NOMO-1 (cell line): Measurements from ENCODE around the gene FHIT.
A peak's percentile ranks its signal among the peaks of the same experiment; 100 is the strongest.

ENCODE experiments used
- DNase-seq, 2 experiments: peaks; one replicate each; lab custom pipeline; 2025; ENCODE audit not compliant: unreplicated experiment in 2 of 2; lab: John Stamatoyannopoulos, UW

Gene FHIT

DNA sequence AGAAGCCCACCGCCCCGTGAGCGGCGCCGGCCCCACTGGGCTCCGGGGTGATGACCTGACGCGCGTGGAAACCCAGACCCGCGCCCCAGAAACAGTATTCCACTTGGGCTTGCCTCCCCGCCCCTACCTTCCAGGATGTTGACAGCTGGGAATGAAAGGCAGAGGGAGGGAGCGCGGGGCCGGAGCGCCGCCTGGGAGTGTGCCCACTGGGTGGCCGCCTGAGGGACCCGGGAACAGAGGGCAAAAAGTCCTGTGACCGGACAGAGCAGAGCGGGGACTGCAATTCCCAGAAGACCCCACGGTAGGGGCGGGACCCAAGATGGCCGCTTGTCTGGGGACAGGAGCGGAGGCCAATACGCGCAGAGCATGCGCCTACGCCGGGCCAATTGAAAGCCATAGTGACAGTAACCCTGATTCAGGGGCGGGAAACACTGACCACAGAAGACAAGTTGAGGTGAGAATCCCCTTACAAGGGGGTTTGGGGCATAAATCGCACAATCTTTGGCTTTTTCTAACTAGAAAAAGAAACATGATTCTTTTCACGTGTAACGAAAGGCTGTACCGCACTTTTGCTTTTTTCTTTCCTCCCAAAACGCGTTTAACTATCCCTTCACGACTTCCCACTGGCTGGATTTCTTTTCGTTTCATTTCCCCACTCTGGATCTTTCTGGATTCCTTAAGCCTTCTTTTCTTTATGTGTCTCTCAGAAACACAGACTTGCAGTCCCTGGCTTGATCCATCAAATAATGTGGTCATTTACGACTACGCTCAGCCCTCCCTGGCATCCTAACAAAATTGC, at the start of gene FHIT:
FHIT (minus strand) TSS at position 279 of the 799 bp plus-strand sequence.
- peak; percentile 95 to 96 for DNase-seq

GRCh38 chr3:61300786-61301185, 49.5 kb upstream of the FHIT start:
- DNase-seq, result no peak

GRCh38 chr3:61300006-61300380, 48.7 kb upstream of the FHIT start:
- DNase-seq, result no peak

- DNase-seq, result no peak
Measured at GRCh38 chr3:61299343-61300005, 48.2 kb upstream of the FHIT start.

DNA sequence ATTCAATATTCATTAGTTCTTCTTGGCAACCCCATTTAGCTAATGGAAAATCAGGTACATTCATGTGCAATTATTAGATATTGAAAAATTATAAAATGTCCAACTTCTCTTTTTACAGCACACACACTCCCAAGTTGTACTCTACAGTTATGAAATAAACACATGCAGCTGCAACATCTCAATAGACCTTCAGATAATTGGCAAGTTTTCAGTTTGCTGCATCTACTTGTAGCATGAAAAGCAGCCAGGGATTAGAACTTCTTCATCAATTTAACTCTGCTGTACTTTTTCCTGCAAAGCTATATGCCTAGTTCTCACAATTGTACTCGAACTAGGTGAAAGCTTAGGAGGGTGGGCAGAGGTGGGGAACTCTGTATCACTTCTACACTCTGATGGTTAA, 46.6 kb upstream of the FHIT start:
- DNase-seq, result no peak

GRCh38 chr3:61288446-61288845, 37.2 kb upstream of the FHIT start:
- no peak for DNase-seq

- no peak for DNase-seq
Measured at GRCh38 chr3:61283876-61284275, 32.6 kb upstream of the FHIT start.

DNA sequence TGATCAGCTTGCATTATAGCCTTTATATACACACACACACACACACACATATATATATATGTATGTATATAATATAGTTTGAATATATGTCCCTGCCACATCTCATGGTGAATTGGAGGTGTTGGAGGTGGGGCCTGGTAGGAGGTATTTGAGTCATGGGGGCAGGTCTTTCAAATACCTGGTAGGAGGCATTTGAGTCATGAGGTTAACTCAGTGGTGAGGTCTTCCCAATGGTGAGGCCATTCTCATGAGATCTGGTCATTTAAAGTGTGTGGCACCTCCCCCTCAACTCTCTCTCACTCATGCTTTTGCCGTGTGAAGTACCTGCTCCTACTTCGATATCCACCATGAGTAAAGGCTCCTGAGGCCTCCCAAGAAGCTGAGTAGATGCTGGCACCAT, 27.5 kb upstream of the FHIT start:
- DNase-seq, result no peak

DNA sequence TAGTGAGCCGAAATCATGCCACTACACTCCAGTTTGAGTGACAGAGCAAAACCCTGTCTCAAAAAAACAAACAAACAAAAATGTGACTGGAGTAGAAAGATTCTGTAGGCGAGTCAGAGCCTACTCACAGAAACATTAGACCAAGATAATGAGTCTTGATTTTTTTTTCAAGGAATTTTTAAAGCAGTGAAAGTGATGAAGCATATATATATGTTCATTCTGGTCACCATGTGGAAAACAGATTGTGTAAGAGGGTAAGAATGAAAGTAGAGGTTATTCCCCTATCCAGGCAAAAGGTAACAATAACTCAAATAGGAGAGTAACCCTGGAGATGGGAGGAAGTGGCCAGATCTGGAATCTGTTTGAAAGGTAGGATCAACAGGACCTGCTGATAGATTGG, 26.2 kb upstream of the FHIT start:
- no peak for DNase-seq

GRCh38 chr3:61269435-61269834, 18.2 kb upstream of the FHIT start:
- DNase-seq, result no peak

DNA sequence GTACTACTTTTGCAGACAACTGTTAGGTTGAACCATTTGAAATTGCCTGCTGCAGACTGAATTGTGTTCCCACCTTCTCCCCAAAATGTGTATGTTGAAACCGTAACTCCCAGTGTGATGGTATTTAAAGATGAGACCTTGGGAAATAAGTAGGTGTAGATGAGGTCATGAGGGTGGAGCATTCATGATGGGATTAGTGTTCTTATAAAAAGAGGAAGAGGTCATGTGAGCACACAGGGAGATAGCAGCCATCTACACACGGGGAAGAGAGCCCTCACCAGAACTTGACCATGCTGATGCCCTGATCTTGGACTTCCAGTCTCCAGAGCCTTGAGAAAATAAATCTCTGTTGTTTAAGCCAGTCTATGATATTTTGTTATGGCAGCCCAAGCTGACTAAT, 17.4 kb upstream of the FHIT start:
- peak in 1 of 2 experiments; percentile 6 for DNase-seq

DNA sequence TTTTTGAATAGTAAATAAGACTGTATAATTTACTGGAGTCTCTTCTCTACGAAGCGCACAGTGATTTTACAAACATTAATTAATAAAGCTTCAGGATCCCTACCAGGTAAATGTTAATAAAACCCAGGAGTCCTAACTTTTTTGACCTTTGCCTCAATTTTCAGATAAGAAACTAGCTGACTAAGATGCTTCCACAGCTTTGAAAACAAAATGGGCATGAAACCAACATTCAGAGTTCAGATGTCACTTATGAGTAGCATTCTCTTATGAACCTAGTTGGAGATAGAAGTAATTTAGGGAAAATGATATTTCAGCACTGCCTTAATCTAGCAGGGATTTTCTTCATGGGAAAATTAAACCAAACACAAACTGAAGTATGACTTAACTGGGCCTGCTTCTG, 13.0 kb upstream of the FHIT start:
- DNase-seq, result no peak

DNA sequence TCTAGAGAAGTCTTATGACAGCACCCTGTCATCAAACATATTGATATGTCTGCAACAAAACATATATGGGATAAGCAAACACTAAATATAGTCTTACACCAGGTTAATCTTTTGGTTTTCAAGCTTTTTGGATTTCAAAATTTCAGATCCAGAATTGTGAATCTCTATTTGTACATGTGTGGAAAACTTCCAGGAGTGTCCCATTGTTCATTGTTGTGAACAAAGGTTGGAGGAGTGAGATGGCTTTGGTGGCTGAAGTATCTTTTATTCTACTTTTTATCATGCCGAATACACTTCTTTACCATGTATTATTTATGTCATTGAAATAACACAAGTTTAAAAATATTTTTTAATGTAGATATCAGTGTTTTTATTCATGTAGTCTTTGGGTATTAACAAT, 5.9 kb upstream of the FHIT start:
- DNase-seq, result no peak

GRCh38 chr3:61253756-61254155, 2.5 kb upstream of the FHIT start:
- DNase-seq, result no peak

DNA sequence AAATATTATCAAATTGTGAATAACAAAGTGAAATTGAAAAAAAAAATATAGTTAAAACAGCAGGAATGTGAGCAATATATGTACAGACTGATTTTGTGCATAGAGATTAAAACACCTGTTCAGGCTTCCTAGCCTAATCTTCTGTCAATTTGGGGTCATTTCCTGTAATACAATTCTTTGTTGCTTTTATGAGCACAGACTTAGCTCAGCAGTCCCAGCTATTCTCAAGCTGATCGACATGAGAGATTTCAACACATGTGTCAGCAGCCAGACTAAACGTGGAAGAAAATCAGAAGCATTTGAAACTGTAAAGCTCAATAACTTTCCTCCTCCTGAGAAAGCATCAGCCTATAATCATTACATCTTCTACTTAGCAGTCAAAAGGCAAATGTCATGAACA, 1.6 kb upstream of the FHIT start:
- no peak for DNase-seq

- DNase-seq, result peak; percentile 10 to 28
Measured at GRCh38 chr3:61250784-61251173, 473 bp downstream of the FHIT start.

- no peak for DNase-seq
Measured at GRCh38 chr3:61248496-61248895, 2.8 kb downstream of the FHIT start.

DNA sequence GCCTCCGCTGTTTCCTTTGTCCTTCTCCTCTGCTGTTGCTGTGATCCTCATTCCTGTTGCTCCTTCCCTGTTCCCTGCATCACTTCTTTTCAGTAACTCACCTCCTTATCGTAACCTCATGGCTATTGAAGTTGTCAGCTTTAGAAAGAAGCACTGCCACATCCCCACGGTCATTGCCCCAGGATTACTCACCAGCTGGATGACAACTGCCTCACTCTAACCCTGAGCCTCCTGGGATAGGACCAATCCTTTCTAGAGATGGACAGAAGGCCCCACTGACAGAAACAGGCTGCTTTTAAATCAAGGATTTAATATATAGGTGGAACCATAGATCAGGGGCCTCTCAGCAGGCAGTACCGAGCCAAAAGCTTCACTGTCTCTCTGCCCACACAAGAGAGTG, 4.1 kb downstream of the FHIT start:
- DNase-seq, result no peak

- DNase-seq, result no peak
Measured at GRCh38 chr3:61239871-61240270, 11.4 kb downstream of the FHIT start.

DNA sequence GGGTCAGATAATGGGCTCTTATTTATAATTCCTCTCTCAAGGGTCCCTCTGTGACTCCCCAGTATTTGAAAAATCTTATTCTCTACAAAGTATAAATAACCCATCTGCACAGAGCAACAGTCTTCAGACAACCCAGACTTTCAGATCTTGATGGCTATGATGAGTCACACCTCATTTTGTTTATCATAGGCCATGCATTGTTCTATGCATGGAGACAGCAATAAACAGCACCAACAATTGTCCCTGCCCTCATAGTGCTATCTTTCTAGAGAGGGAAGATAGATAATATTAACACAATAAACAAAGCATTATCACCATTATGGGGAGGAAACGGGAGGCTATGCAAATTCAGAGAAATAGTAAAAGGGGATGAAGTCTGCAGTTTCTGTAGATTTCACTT, 13.4 kb downstream of the FHIT start:
- no peak for DNase-seq

DNA sequence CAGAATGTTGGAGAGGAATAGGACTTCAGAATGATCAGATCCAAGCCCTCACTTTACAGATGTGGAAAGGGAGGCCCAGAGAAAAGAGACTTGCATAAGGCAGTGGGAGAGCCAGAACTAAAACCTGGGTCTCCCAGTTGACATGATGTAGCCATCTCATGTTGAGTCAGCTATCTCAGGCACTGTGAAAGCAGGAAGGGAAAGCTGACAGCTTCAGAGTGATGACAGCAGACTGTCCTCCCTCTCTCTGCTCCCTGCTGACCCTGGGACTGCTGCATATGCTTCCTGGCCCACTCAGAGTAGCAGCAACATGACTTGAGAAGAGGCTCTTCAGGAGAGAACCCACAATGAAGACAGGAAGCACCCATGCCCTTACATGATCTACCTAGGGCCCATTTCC, 14.7 kb downstream of the FHIT start:
- DNase-seq, result no peak

- DNase-seq, result no peak
Measured at GRCh38 chr3:61233746-61234145, 17.5 kb downstream of the FHIT start.

DNA sequence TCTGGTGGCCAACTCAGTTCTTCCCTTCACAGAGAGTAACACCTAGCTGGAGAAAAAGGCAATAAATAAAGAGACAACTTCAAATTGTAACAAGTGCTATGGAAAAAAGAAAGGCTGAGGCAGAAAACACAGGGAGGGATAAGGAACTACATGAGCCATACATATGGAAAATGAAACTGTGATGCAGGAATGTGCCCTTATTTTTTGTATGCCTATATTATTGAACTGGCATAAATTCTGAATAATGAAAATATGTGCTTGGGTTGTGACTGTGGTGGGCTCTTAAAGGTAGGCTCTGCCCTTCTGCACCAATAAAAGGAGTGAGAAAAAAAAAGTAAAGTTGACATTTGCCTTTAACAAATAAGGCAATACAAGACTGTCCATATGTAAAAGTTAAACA, 19.6 kb downstream of the FHIT start:
- DNase-seq, result no peak
